Left hindlimb (tissue), 1 donor: ENCODE results near the gene GAD2.

Source experiments
- DNase-seq: peaks from one replicate; pipeline ENCODE4 v3.0.0-alpha.2; 2018

The GAD2 gene

DNA sequence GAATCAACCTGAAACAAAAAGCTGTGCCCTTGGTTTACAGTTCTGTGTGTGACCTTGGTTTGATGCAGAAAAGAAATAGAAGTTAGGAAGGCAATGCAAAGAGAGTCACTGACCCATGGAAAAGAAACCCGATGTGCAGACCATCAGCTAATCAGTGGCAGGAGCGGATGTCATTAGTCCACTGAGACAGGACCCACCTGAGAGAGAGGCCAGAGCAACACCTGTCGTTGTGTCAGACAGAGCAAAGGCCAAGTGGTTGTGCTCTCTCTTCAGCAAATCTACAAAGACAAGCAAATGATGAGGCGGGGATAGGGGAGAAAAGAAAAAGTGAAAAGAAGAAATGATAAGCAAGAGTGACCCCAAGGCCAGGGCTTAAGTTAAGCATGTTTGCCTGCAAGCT is 8.7 kb downstream of the GAD2 start:
- DNase-seq: no peak

- DNase-seq: no peak
Measured at GRCh38 chr10:26227786-26228185, 11.2 kb downstream of the GAD2 start.

DNA sequence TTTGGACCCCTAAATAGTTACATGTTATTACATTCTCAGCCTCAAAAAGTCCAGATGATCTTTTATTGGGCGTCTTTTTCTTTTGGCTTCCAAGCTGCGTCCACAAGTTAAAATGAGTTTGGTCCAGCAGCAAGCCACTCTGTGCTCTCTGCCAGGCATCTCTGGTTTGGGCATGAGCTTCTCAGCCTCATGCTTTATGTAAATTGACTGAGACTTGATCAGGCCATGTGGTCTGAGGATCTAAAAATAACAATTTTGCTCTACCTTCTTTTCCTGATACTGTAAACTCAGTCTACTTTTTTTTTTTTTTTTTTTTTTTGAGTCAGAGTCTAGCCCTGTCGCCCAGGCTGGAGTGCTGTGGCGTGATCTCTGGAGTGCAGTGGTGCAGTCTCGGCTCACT is 15.6 kb downstream of the GAD2 start:
- no peak for DNase-seq

GRCh38 chr10:26235761-26236160 is 19.2 kb downstream of the GAD2 start:
- DNase-seq: no peak

DNA sequence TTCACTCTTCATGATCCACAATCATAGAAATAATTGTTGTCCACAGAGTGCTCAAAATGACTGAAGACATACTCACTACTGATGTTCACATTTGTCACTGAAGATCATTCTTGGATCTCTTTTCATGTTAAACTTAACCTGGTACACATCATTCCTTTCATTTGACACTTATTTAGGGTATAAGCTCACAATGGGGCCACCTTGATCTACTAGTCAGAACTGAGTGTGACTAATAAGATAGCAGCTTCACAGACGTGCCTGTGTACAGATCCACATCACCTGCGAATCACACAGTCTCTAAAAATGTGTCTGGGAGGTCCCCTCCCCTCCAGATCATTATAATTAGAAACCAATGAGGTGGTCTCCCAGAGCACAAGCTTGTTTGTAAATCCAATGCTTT is 21.8 kb downstream of the GAD2 start:
- no peak for DNase-seq

DNA sequence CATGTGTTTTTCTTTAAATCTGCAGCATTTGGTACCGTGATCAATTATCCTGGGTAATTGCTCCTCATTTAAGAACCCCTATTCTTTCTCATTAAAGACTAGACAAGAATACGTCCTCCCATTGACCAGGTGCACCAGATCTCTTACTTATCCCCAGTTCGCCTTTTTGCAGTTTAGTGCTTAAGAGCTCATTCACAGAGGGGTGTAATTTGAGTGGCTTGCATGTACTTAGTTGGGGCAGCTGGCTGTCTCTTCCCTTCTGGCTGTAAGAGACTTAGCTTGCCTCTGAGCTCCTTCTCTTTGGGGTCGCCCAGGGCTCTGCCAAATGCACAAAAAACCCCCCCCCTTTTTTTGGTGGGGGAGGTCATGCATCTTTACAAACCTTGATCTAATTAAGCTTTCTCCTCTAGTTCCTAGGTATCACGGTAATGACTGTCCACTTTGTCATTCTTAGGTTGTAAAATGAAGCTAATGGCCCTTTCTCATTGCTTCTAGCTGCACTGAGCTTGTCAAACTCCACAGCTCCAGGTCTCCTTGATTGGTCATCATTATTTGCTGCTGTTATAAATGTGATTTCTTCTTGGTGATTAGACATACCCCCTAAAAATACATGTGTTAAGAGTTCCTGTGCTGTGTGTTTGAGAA is 26.3 kb downstream of the GAD2 start:
- DNase-seq: no peak

DNA sequence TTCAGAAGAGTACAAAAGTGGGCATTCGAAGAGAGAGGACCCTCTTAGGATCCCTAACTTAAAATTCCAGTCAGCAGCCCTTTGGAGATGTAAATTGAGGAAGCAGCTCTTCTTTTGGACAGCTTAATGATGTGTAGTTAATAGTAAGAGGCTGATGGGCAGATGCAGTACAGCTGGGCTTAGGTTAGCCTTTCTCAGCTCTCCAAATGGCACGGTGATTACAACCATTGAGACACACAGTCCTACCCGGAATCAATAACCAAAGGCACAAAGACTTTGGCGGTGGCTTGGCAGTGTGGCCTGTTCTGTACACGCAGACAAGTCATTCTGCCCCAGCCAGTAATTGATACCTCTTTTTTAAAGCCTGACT is 26.8 kb downstream of the GAD2 start:
- DNase-seq: no peak

DNA sequence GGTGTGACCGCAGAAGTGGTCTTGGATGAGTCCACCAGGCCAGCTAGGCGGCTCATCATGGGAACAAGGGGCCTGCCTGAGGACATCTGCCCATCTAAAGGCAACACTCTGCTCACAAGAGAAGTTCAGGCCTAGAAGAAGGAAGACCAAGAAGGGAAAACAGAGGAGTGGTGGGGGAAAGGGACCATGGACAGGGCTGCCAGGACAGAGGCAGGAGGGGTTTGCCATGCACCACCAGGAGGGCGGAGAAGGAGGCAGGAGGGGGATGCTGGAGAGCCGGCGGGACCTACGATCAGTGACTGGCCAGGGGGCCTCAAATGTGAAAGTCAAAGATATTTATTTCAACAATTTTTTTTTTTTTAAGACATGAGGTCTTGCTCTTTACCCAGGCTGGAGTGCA is 33.1 kb downstream of the GAD2 start:
- no peak for DNase-seq

GRCh38 chr10:26251925-26252324 is 35.4 kb downstream of the GAD2 start:
- no peak for DNase-seq

DNA sequence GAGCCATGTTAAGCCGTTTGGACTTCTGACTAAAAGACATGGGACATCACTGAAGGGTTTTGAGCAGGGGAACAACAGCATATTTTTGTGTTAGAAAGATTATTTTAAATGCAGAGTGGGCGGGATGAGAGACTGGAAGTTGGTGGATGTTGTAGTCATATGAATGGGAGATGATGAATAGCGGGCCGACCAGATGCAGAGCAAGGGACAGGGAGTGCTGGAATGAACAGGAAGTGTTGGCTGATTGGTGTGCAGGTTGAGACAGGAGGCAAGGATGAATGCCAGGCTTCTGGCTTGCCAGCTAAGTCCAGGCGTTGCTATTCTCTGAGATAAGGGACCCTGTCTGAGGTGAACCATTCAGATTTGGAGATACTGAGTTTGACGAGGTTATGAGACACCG is 38.0 kb downstream of the GAD2 start:
- no peak for DNase-seq

- DNase-seq: no peak
Measured at GRCh38 chr10:26259341-26259740, 42.8 kb downstream of the GAD2 start.

DNA sequence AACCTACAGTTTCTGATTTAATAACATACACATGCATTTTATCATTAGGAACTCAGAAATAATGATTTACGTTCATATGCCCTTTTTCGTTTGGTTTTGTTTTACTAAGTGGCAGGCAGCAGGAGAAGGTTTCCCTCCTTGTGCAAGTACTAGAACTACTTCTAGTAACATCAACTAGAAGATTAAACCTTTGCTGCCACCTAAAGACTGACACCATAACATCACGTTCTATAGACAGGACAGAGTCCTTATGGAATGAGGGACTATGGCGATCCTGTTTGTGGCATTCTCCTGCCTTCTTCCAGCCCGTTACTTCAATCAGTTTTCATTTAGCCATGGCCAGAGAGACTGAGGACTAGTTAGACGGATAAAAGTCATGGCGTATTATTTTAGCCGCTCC is 53.2 kb downstream of the GAD2 start:
- DNase-seq: no peak

DNA sequence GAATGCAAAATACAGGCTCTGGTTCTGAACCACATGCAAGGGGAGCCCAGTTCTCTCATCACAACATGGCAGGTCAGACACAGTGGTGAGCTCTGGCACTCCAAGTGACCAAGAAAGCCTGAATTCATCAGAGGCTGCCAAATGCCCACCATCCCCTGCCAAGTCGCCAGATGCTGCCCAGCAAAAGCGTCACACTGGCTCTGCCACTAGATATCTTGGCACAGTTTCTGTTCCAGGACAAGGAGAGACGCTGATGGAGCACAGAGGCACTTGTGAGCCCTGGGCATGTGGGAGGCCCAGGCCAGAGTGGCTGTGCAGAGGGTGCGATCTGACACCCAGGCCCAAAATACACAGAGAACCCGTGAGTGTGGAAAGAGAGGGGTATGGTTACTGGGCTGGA is 57.8 kb downstream of the GAD2 start:
- no peak for DNase-seq

DNA sequence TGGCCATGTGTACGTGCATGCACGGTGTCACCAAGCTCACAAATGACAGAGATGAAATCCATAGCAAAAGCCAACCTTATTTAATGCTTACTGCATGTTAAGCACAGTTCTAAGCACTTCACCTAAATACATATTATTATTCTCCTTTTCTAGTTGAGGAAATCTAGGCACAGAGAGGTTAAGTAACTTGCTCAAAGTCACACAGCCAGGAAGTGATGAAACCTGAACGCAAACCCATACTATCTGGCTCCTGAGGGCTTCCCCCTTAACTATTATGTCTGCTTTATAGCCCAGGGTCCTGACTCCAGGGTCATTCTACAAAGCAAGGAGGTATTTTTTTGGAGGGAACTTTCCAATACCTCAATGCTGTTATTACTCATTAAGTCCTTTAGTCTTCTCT is 61.7 kb downstream of the GAD2 start:
- DNase-seq: no peak

- DNase-seq: no peak
Measured at GRCh38 chr10:26290236-26290635, 73.7 kb downstream of the GAD2 start.

GRCh38 chr10:26291721-26292480 is 75.3 kb downstream of the GAD2 start:
- DNase-seq: no peak

- no peak for DNase-seq
Measured at GRCh38 chr10:26296360-26296759, 79.8 kb downstream of the GAD2 start.

GRCh38 chr10:26300001-26300400 is 83.4 kb downstream of the GAD2 start:
- no peak for DNase-seq

GRCh38 chr10:26303366-26303765 is 86.8 kb downstream of the GAD2 start:
- DNase-seq: no peak

GRCh38 chr10:26310361-26310760 is 93.8 kb downstream of the GAD2 start:
- DNase-seq: no peak

DNA sequence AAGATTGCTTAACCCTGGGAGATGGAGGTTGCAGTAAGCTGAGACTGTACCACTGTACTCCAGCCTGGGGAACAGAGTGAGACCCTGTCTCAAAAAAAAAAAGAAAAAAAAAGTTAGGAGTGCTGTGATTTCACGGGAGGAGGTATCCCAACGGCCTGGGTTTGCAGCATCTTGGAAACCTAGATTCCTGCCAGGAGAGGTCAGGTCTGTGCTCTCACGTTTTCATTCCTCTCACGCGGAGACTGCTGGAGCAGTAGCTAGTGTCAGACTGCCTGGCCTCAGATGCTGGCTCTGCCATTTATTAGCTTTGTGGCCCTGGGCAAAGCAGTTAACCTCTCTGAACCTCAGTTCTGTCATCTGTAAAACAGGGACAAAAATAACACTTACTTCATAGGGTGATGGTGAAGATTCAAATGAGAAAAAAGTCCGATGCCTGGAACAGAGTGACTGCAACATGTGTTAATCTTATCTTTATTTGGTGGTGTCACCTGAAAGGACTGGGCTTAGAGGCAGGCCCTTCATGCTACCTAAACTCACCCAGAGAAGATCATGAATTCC is 94.9 kb downstream of the GAD2 start:
- DNase-seq: no peak

- no peak for DNase-seq
Measured at GRCh38 chr10:26314265-26315013, 97.9 kb downstream of the GAD2 start.

DNA sequence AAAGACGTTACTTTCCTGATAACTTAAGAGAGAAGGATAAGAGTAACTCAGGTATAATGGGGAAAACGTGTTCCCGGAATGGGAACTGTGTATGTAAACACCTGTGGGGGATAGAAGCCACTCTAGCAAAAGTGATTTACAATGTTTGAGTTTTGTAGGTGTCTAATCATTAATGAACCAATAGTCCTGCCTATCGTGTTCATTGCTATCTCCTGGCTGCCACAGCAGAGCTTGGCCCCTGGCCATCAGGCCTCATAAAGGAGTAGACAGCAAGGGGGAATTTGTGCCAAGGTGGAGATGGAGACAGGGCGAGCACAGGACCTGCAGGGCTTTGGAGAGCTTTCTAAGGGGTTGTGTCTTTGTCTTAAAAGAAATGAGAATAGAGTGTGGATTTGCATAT is 102.1 kb downstream of the GAD2 start:
- no peak for DNase-seq

DNA sequence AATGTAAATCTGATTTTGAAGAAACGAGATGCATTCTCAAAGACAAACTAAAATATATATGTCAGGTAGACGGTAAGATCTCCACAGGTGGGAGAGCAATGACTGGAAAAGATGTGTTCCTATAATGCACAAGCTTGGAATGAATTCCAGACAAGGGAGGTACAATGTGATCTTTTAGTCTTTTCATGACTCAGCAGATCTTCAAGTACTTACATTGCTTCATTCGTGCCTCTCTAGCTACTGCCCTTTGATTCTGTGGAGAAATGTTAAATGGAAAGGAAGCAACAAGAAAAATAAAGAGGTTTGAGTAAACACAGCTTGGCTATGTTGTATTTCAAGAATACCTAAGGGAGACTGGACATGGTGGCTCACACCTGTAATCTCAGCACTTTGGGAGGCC is 106.6 kb downstream of the GAD2 start:
- no peak for DNase-seq
